Neuronal stem cell (in vitro differentiated cells): Measurements from ENCODE around the gene SDC4.

Experiments used
- DNase-seq: peaks from one replicate; pipeline ENCODE4 v3.0.0-alpha.2; 2013; ENCODE audit warnings: low spot score
- H2AFZ ChIP-seq: one replicate; pipeline ENCODE4 v1.6.1; 2013; ENCODE audit warnings: mild to moderate bottlenecking, low read length, inconsistent platforms
- H2AK5ac ChIP-seq: 2 replicates; pipeline ENCODE4 v1.6.1; 2013; ENCODE audit warnings: low read depth, mild to moderate bottlenecking, inconsistent platforms, low read length, moderate library complexity, mixed read lengths
- H2BK120ac ChIP-seq: 2 replicates; pipeline ENCODE4 v1.6.1; 2013; ENCODE audit warnings: low read depth, mild to moderate bottlenecking, inconsistent platforms, low read length, moderate library complexity, mixed read lengths
- H2BK12ac ChIP-seq: one replicate; pipeline ENCODE4 v1.6.1; 2013; ENCODE audit warnings: low read length, inconsistent platforms
- H2BK15ac ChIP-seq: 2 replicates; pipeline ENCODE4 v1.6.1; 2013; ENCODE audit warnings: mild to moderate bottlenecking, low read length, inconsistent platforms, mixed read lengths
- H2BK5ac ChIP-seq: one replicate; pipeline ENCODE4 v1.6.1; 2013; ENCODE audit warnings: inconsistent platforms, mild to moderate bottlenecking, low read length, moderate library complexity
- H3K14ac ChIP-seq: one replicate; pipeline ENCODE4 v1.6.1; 2013; ENCODE audit warnings: low read length, inconsistent platforms
- H3K18ac ChIP-seq: 2 replicates; pipeline ENCODE4 v1.6.1; 2013; ENCODE audit warnings: low read length, inconsistent platforms
- H3K23ac ChIP-seq: 2 replicates; pipeline ENCODE4 v1.6.1; 2013; ENCODE audit warnings: low read depth, mild to moderate bottlenecking, mixed read lengths, low read length, inconsistent platforms; ENCODE audit not compliant: poor library complexity
- H3K27ac ChIP-seq: replicated peaks from 3 replicates; pipeline ENCODE4 v1.5.1; 2013; ENCODE audit warnings: low read length, inconsistent platforms
- H3K27me3 ChIP-seq, 3 experiments: 2 replicates each; pipeline ENCODE4 v1.6.1; 2013; ENCODE audit warnings: low read length in 3 of 3, mild to moderate bottlenecking in 2 of 3, inconsistent platforms in 1 of 3, low read depth in 1 of 3, mixed read lengths in 1 of 3, moderate library complexity in 1 of 3; ENCODE audit not compliant: control insufficient read depth in 3 of 3, insufficient read depth in 3 of 3
- H3K36me3 ChIP-seq, 2 donors: replicated peaks in 1 of 2; 2 replicates each; pipeline ENCODE4 v1.6.1; 2013; ENCODE audit warnings: low read length in 2 of 2; ENCODE audit not compliant: control insufficient read depth in 2 of 2, insufficient read depth in 2 of 2
- H3K4ac ChIP-seq: 2 replicates; pipeline ENCODE4 v1.6.1; 2013; ENCODE audit warnings: inconsistent platforms, mild to moderate bottlenecking, low read length, moderate library complexity
- H3K4me1 ChIP-seq, 2 donors: 1 replicate in 1 of 2; 2 replicates in 1 of 2; pipeline ENCODE4 v1.6.1; 2013; ENCODE audit warnings: low read length in 2 of 2, low read depth in 1 of 2; ENCODE audit not compliant: control insufficient read depth in 2 of 2, insufficient read depth in 1 of 2
- H3K4me2 ChIP-seq: one replicate; pipeline ENCODE4 v1.6.1; 2013; ENCODE audit warnings: mild to moderate bottlenecking, low read length, inconsistent platforms; ENCODE audit not compliant: insufficient read depth, poor library complexity, severe bottlenecking
- H3K4me3 ChIP-seq, 2 donors: 2 replicates each; pipeline ENCODE4 v1.5.1; 2013; ENCODE audit warnings: low read length in 2 of 2, mild to moderate bottlenecking in 2 of 2, inconsistent platforms in 1 of 2, moderate library complexity in 1 of 2
- H3K79me1 ChIP-seq: one replicate; pipeline ENCODE4 v1.6.1; 2013; ENCODE audit warnings: low read depth, mild to moderate bottlenecking, inconsistent platforms, low read length, moderate library complexity
- H3K9ac ChIP-seq: one replicate; pipeline ENCODE4 v1.6.1; 2013; ENCODE audit warnings: mild to moderate bottlenecking, low read depth, low read length, inconsistent platforms; ENCODE audit not compliant: poor library complexity
- H3K9me3 ChIP-seq, 2 donors: replicated peaks in 1 of 2; 2 replicates each; pipeline versions ENCODE3 to v1.6.1; 2013; ENCODE audit warnings: low read length in 2 of 2, mild to moderate bottlenecking in 2 of 2, inconsistent platforms in 1 of 2, low read depth in 1 of 2, mixed read lengths in 1 of 2, moderate library complexity in 1 of 2; ENCODE audit not compliant: control insufficient read depth in 2 of 2, insufficient read depth in 1 of 2
- H4K8ac ChIP-seq: one replicate; pipeline ENCODE4 v1.6.1; 2013; ENCODE audit warnings: low read depth, mild to moderate bottlenecking, inconsistent platforms, low read length, moderate library complexity
- H4K91ac ChIP-seq: one replicate; pipeline ENCODE4 v1.6.1; 2013; ENCODE audit warnings: low read length, low read depth, mild to moderate bottlenecking, inconsistent platforms; ENCODE audit not compliant: poor library complexity
- WGBS, 2 donors: extraction: QIAGEN DNeasy Blood & Tissue Kit; methylation state at CpG; one replicate each; pipeline ENCODE4 v1.1.7; 2013; ENCODE audit warnings: missing lambda C conversion rate in 2 of 2, mixed read lengths in 1 of 2; ENCODE audit not compliant: insufficient read length in 2 of 2, insufficient replicate concordance in 1 of 2; ENCODE audit errors: extremely low coverage in 2 of 2; 5-methylcytosine and 5-hydroxymethylcytosine counted together

Gene SDC4

DNA sequence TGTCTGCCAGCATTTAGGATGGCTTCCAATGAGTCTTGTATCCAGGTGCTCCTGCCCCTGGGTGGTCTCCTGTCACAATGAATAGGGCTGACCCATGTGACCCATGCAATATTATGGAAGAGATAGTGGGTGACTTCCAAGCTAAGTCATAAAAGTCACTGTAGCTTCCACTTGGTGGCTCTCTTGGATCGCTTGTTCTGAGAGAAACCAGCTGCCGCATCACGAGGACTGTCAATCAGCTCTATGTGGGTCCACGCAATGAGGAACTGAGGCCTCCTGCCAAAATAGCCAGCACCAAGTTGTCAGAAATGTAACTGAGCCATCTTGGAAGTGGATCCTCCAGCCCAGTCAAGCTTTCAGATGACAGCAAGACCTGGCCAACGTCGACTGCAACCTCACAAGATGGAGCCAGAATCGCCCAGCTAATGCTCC, 25.3 kb downstream of the SDC4 start:
- H3K14ac ChIP-seq: no peak overlapping the region
- no peak for DNase-seq
- no peak overlapping the region for H2BK120ac ChIP-seq
- H3K9me3 ChIP-seq: no peaks in the 10 kb centered on the region
- no peak overlapping the region for H3K18ac ChIP-seq
- peaks cover 0 to 3% of the 10 kb centered on the region in 2 donors for H3K4me1 ChIP-seq
- no peak overlapping the region for H4K91ac ChIP-seq
- no peak overlapping the region for H4K8ac ChIP-seq
- no peaks in the 10 kb centered on the region for H3K27me3 ChIP-seq
- H2AFZ ChIP-seq: peak overlapping the region; percentile 62
- H2BK12ac ChIP-seq: no peak overlapping the region
- no peak overlapping the region for H3K4ac ChIP-seq
- H2AK5ac ChIP-seq: no peak overlapping the region
- peaks cover 0 to 6% of the 10 kb centered on the region in 2 donors for H3K36me3 ChIP-seq
- no peak overlapping the region for H2BK5ac ChIP-seq
- H3K23ac ChIP-seq: no peak overlapping the region
- no peaks in the 10 kb centered on the region for H3K79me1 ChIP-seq
- H3K4me3 ChIP-seq: no peak overlapping the region
- no peak overlapping the region for H3K4me2 ChIP-seq
- H3K9ac ChIP-seq: no peak overlapping the region
- no CpG with 5 or more reads among the region's 7 CpGs for WGBS, 2 donors
- H3K27ac ChIP-seq: no peak overlapping the region
- no peak overlapping the region for H2BK15ac ChIP-seq

DNA sequence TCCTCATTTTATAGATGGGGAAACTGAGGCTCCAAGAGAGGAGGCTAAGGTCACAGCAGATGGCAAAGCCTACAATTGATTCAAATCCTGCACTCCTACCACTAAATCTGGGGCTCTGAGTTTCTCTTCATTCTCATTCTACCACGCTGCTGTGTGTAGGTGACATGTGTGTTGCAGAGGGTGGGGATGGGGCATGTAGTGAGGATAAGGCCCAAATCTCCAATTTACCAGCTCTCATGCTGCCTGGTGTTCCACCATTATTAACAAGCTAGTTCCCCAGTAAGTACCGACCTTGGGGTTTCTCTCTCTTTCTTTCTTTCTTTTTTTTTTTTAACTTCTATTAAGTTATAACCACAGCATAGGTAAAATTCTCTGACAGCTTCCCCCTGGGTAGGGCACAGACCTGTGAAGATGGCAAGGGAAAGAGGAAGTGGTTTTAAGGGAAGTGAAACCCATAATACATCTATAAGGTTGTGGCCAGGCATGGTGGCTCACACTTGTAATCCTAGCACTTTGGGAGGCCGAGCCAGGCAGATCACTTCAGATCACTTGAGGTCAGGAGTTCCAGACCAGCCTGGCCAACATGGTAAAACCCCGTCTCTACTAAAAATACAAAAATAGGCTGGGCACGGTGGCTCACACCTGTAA, 27.2 kb downstream of the SDC4 start:
- Histone ChIP-seq H4K8ac (no peak overlapping the region), H2BK15ac (no peak overlapping the region), H2AK5ac (no peak overlapping the region), H3K4ac (no peak overlapping the region), H3K27me3 (no peaks in the 10 kb centered on the region), H3K14ac (no peak overlapping the region), H3K18ac (no peak overlapping the region), H2AFZ (no peak overlapping the region), H3K23ac (no peak overlapping the region), H3K36me3 (no peaks in the 10 kb centered on the region), H2BK12ac (no peak overlapping the region), H3K9ac (no peak overlapping the region), H3K4me2 (no peak overlapping the region), H3K79me1 (no peaks in the 10 kb centered on the region), H2BK5ac (no peak overlapping the region), H3K27ac (no peak overlapping the region), H4K91ac (no peak overlapping the region), H3K4me3 (no peak overlapping the region), H3K4me1 (peaks cover 0 to 3% of the 10 kb centered on the region in 2 donors), H2BK120ac (no peak overlapping the region), H3K9me3 (no peaks in the 10 kb centered on the region)
- DNase-seq: no peak
- WGBS, 2 donors: no CpG with 5 or more reads among the region's 5 CpGs

DNA sequence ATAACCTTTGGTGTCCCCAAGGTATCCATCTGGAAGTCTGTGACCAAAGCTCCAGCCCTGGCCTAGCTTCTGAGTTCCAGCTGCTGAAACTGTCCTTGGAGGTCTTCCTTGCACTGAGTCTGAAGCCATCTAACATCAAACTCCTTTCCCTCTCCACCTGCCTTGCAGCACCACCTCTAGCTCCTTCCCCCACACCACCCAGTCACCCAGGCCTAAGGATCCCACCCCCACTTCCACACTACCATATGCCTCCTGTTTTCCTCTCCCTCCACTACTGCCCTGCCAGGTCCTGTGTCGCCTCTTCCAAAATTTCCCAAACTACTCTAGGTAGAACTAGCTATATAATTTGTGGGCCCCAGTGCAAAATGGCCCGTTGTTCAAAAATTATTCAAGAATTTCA, 29.3 kb downstream of the SDC4 start:
- H3K27me3 ChIP-seq: peaks cover 0 to 2% (median 0%) of the 10 kb centered on the region in 3 experiments
- H4K91ac ChIP-seq: no peak overlapping the region
- H3K9me3 ChIP-seq: no peaks in the 10 kb centered on the region
- H2BK12ac ChIP-seq: no peak overlapping the region
- no peak overlapping the region for H2AK5ac ChIP-seq
- H2AFZ ChIP-seq: no peak overlapping the region
- WGBS, 2 donors: no CpG with 5 or more reads among the region's 2 CpGs
- DNase-seq: no peak
- H3K14ac ChIP-seq: no peak overlapping the region
- H3K36me3 ChIP-seq: no peaks in the 10 kb centered on the region
- peak overlapping the region; percentile 15 for H3K9ac ChIP-seq
- no peak overlapping the region for H2BK15ac ChIP-seq
- no peak overlapping the region for H3K4ac ChIP-seq
- H2BK120ac ChIP-seq: no peak overlapping the region
- H3K18ac ChIP-seq: no peak overlapping the region
- H3K4me3 ChIP-seq: no peak overlapping the region
- H3K23ac ChIP-seq: no peak overlapping the region
- H3K79me1 ChIP-seq: no peaks in the 10 kb centered on the region
- no peak overlapping the region for H3K4me2 ChIP-seq
- H2BK5ac ChIP-seq: no peak overlapping the region
- H3K4me1 ChIP-seq: no peaks in the 10 kb centered on the region
- H3K27ac ChIP-seq: no peak overlapping the region
- no peak overlapping the region for H4K8ac ChIP-seq

DNA sequence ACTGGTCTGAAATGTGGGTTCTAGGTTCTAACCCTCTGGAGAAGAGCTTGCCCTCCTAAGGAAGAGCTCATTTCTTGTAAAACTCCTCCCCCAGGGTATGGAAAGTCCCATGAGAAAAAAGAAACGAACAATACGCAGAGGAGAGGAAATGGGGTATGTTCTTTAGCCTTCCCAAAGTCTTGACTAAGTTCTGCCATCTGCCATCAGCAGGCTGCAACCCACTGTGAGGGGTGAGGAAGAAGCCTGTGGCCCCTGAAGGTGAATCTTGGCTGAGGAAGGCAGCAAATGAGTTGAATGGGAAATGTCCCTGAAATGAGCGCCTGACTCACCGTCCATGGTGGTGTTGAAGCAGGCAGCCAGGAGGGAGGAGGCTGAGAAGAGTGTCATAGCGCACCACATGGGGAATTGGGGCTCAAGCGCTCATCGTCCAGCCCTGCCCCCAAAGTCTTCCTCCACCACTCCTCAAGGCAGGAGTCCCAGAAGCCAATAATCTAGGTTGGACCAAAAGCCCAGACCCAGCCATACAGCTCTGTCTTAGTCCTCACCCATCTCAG, 29.8 kb downstream of the SDC4 start:
- no peak overlapping the region for H3K4me3 ChIP-seq
- no peak overlapping the region for H3K4ac ChIP-seq
- DNase-seq: no peak
- no peak overlapping the region for H3K27ac ChIP-seq
- H3K9me3 ChIP-seq: peaks cover 0 to under 1% of the 10 kb centered on the region in 2 donors
- H2AFZ ChIP-seq: no peak overlapping the region
- H4K8ac ChIP-seq: no peak overlapping the region
- H4K91ac ChIP-seq: no peak overlapping the region
- H3K14ac ChIP-seq: no peak overlapping the region
- no peak overlapping the region for H3K4me2 ChIP-seq
- H2BK12ac ChIP-seq: no peak overlapping the region
- H3K4me1 ChIP-seq: no peaks in the 10 kb centered on the region
- WGBS, 2 donors: no CpG with 5 or more reads among the region's 7 CpGs
- H2BK120ac ChIP-seq: no peak overlapping the region
- H3K23ac ChIP-seq: no peak overlapping the region
- H2BK5ac ChIP-seq: no peak overlapping the region
- H2AK5ac ChIP-seq: no peak overlapping the region
- H3K18ac ChIP-seq: no peak overlapping the region
- peaks cover 0 to 6% (median 0%) of the 10 kb centered on the region in 3 experiments for H3K27me3 ChIP-seq
- no peaks in the 10 kb centered on the region for H3K36me3 ChIP-seq
- H3K79me1 ChIP-seq: no peaks in the 10 kb centered on the region
- no peak overlapping the region for H2BK15ac ChIP-seq
- no peak overlapping the region for H3K9ac ChIP-seq
